Measurements from ENCODE around the gene RHD. TPM values are rescaled to one million over a fixed set of nuclear protein-coding genes. Genes with fewer than 3 reads are reported as not detected.
"Not testable (repeated sequence)": the region's sequence is repeated elsewhere in the genome, so short reads cannot be mapped to it uniquely, and the experiment has no call there.

RHD gene
- not detected in 2 replicates for total RNA-seq (2014; rRNA removed; shearing (Covaris generic))

GRCh38 chr1:25272238-25272637, at the start of gene RHD:
Gene RHD (plus strand): TSS chr1:25272509. CDS start chr1:25272548, 39 bp downstream.
- DNase-seq (ENCODE audit: low read depth) = not testable (repeated sequence)

- DNase-seq (ENCODE audit: low read depth) = no peak
These were observed 49.7 kb upstream of the RHD start for GRCh38 chr1:25222606-25223005.

- DNase-seq (ENCODE audit: low read depth) = no peak
These were observed 48.8 kb upstream of the RHD start for GRCh38 chr1:25223471-25223870.

GRCh38 chr1:25232027-25232865, 40.1 kb upstream of the RHD start, which contains the start of gene SYF2:
Gene SYF2 (minus strand): TSS chr1:25232502. CDS start chr1:25232467, 35 bp downstream.
- peak; percentile 93 for DNase-seq (ENCODE audit: low read depth)

GRCh38 chr1:25232866-25233784, 39.2 kb upstream of the RHD start:
- peak; percentile 84 for DNase-seq (ENCODE audit: low read depth)

- DNase-seq (ENCODE audit: low read depth) = not testable (repeated sequence)
These were observed 36.9 kb upstream of the RHD start for GRCh38 chr1:25235411-25235810.

- DNase-seq (ENCODE audit: low read depth) = not testable (repeated sequence)
These were observed 36.0 kb upstream of the RHD start for GRCh38 chr1:25236261-25236660.

- DNase-seq (ENCODE audit: low read depth) = no peak
These were observed 34.3 kb upstream of the RHD start for GRCh38 chr1:25238046-25238445.

- peak; percentile 89 for DNase-seq (ENCODE audit: low read depth)
These were observed 32.4 kb upstream of the RHD start for GRCh38 chr1:25239681-25240541.

GRCh38 chr1:25243907-25244306, 28.4 kb upstream of the RHD start:
- DNase-seq (ENCODE audit: low read depth) = no peak

GRCh38 chr1:25245393-25245792, 26.9 kb upstream of the RHD start:
- no peak for DNase-seq (ENCODE audit: low read depth)

GRCh38 chr1:25245809-25246599, 26.3 kb upstream of the RHD start:
- no peak for DNase-seq (ENCODE audit: low read depth)

GRCh38 chr1:25246600-25247023, 25.7 kb upstream of the RHD start:
- peak; percentile 24 for DNase-seq (ENCODE audit: low read depth)

- peak; percentile 99 for DNase-seq (ENCODE audit: low read depth)
These were observed 25.1 kb upstream of the RHD start, which contains the start of gene RSRP1 for GRCh38 chr1:25247024-25247828. Gene RSRP1 (minus strand): TSS chr1:25247454. CDS start chr1:25246963, 491 bp downstream.

- DNase-seq (ENCODE audit: low read depth) = no peak
These were observed 24.2 kb upstream of the RHD start for GRCh38 chr1:25247829-25248754.

GRCh38 chr1:25253911-25254310, 18.4 kb upstream of the RHD start:
- DNase-seq (ENCODE audit: low read depth) = peak; percentile 39

- no peak for DNase-seq (ENCODE audit: low read depth)
These were observed 16.4 kb upstream of the RHD start for GRCh38 chr1:25255706-25256577.

Measured in Daoy (cell line).